HG02610 (cell line): ENCODE measurements around the gene CXCL16.
"Not testable (repeated sequence)": the region's sequence is repeated elsewhere in the genome, so short reads cannot be mapped to it uniquely, and the experiment has no call there.

ENCODE experiments used
- ATAC-seq: cut with Tn5 transposase; IDR thresholded peaks from one replicate; pipeline ENCODE4 v1.9.1; 2021; ENCODE audit warnings: mild to moderate bottlenecking, moderate library complexity; ENCODE audit not compliant: unreplicated experiment

CXCL16 gene

DNA sequence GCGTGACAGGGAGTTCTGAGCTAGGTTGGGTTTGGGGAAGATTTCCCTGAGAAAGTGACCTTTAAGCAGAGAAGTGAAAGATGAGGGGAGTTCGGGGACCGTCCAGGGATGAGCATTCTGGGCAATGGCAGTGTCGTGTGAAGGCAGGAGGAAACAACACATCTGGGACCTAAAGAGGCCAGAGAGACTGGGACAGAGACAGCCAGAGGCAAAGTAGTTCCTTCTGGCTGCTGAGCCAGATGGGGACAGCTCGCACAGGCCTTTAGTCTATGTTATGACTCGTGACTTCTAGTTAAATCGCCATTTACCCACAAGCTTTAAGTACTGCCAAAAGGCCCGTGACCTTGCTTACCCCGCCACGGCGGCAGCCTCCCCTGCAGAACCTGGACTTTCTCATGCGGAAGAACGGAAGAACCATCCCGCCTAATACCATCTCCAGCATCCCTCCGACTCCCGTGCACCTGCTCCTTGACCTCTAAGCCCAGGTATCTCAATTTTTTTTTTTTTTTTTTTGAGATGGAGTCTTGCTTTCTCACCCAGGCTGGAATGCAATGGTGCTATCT is 17.0 kb downstream of the CXCL16 start:
- no peak for ATAC-seq

GRCh38 chr17:4721203-4722135 is 18.3 kb downstream of the CXCL16 start:
- no peak for ATAC-seq

- no peak for ATAC-seq
Observed at GRCh38 chr17:4720787-4721186, 18.9 kb downstream of the CXCL16 start.

GRCh38 chr17:4719684-4720221 is 20.0 kb downstream of the CXCL16 start:
- ATAC-seq: no peak

GRCh38 chr17:4719146-4719545 is 20.6 kb downstream of the CXCL16 start:
- ATAC-seq: no peak

DNA sequence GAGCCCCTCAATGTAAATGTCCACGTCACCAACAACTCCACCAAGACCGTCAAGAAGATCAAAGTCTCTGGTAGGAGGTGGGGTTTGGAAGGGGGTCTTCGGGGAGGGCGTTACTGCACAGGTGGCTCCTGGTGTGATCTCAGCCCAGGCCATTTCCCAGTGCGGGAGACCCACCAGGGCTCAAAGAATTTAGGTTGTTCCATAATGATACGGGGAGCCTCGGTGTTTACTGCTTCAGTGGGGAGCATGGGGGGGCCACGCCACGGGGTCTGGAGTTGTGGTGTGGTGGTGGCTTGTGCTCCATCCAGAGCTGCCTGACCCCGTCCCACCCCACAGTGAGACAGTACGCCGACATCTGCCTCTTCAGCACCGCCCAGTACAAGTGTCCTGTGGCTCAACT is 21.5 kb downstream of the CXCL16 start:
- ATAC-seq: no peak

- no peak for ATAC-seq
Observed at GRCh38 chr17:4717791-4718190, 21.9 kb downstream of the CXCL16 start.

DNA sequence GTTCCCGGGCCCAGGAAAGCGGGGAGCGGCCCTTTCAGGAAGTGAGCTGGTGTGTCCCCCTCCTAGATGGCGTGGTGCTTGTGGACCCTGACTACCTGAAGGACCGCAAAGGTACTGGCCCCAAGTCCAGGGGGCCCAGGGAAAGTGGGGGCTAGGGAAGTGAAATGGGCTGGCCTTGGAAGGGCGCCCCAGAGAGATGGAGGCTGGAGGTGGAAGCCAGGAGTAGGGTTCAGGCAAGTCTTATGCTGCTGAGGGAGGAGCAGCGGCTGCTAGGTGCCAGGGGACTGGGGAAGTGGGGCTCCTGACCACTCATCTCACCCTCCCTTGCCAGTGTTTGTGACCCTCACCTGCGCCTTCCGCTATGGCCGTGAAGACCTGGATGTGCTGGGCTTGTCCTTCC is 23.6 kb downstream of the CXCL16 start:
- ATAC-seq: no peak

GRCh38 chr17:4715063-4715744 is 24.5 kb downstream of the CXCL16 start:
- no peak for ATAC-seq

GRCh38 chr17:4714340-4715062 is 25.2 kb downstream of the CXCL16 start:
- not testable (repeated sequence) for ATAC-seq

GRCh38 chr17:4712526-4712925 is 27.2 kb downstream of the CXCL16 start:
- no peak for ATAC-seq

DNA sequence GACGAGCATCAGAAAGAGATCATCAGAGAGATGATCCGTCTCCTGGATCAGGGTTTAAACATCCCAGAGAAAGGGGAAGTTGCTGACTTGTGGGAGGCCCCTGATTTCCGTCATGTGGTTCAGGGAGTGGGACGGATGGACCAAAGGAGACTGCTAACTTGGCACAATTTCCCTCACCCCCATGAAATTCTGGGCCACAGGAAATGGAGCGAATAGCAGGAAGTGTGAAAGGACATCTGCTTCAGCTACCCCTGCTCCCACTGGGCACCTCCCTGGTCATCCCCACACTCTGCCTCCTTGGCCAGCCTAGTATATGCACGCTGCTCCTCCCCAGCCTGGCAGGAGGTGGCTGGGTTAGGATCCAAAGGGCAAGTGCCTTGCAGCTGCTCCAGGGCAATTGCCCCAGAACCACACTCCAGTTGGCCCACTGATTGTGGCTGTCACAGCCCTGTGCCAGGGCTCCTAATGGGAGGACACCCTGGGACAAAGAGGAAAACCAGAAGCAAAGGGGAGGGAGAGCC is 28.0 kb downstream of the CXCL16 start:
- no peak for ATAC-seq

DNA sequence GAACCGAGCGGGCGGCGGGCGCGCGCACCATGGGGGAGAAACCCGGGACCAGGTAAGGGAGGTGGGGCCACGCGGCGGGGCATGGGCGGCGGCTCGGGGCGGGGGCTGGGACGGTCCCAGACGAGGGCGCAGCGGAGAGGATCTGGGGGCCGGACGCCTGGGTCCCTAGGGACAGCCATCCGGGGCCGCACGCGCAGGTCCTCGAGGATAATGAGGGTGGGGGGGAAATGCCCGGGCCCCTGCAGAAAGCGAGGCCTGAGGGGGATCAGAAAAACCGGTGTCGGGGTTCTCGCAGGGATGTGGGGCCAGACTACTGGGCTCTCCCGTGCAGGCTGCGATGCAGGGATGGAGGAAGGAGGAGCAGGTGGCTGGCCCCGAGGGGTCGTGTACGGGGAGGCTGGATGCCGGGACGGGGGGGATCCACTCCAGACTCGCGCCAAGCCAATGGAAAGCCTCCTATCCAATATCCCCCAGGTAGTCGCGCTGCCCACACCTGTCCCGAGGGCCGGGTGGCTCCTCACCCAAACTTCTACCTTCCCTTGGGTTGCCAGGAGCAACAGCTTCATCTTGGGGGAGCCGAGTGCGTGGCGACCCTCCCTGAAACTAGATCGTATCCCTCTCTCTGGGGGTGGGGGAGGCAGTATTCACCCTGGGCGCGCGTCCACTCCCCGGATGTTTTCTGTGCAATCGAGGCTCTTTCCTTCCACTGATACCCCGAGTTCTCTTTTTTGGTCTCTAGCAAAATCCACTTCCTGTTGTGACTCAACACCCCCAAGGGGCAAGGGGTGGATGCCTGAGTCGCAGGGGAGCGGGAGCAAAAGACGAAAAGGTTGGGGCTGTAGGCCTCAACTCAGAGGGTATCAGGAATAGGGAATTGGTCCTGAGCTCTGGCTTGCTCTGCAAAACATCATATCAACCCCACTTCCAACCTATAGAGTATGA is 28.8 kb downstream of the CXCL16 start:
- no peak for ATAC-seq

DNA sequence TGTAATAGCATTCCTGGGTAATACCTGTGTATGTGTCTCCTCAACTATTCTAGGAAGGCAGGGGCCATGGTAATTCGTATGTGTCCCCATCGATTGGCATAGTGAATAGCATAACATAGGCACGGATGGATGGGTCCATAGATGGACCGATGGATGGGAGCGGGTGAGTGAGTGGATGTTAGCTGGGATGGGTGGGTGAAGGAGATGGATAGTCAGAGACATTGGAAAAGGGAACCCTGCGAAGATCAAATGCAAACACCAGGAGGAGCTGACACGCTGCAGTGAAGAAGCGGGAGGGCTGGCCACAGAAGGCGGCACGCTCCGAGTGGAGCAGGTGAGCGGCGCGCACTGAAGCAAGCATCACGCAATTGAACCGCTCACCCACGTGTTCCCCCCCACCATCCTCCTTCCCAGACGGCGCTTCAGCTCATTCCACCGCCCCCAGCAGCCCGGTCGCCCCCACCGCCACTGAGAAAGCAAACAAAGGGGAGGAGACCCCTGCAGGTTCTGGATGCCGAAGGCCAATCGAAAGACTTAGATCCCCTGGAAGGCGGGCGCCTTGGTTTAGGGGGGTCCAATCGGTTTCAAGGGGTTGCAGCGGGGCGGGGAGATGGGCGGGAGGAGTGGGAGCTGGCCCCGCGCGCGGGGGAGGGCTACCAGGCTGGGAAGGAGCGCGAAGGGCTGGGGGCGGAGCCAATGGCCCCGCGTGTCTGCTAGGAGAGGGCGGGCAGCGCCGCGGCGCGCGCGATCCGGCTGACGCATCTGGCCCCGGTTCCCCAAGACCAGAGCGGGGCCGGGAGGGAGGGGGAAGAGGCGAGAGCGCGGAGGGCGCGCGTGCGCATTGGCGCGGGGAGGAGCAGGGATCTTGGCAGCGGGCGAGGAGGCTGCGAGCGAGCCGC is 29.7 kb downstream of the CXCL16 start, which contains the start of gene ARRB2:
Gene ARRB2 (plus strand): TSS at position 839 of the 899 bp plus-strand sequence. CDS start 90 bp downstream, outside the sequence.
- peak; percentile 84 for ATAC-seq

- no peak for ATAC-seq
Observed at GRCh38 chr17:4708436-4708835, 31.3 kb downstream of the CXCL16 start.

DNA sequence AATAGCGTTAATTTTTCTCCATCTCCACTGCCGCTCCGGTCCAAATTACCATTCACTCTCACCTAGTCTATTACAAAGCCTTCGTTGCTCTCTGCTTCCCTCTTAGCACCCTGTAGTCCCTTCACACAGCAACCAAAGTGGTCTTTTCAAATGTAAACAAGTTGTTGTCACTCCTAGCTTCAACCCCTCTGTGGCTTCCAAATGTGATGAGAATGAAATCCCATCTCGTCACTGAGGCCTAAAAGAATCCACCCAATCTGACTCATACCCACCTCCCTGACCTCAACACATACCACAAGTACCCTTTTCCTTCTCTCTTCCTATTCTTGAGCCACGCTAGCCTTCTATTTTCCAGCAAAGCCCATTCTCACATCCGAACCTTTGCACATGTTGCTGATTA is 33.6 kb downstream of the CXCL16 start:
- no peak for ATAC-seq

DNA sequence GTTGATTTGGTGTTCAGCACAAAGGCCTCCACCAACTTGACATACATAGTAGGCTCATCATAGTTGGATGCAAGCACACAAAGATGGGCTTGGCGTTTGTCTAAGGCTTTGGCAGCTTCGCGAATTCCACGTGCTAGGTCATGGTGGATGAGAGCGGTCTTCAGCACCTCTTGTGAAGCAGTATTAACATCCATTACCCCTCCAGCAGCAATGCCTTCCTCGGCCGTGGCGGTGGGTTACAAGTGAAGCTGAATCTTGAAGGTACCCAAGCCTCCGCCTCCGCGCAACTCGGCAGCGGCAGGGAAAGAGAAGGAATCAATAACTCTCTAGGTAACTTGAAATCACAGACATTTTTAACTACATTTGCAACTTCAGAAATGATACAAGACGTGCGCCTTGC is 34.7 kb downstream of the CXCL16 start:
- no peak for ATAC-seq

GRCh38 chr17:4704574-4704907 is 35.2 kb downstream of the CXCL16 start:
- ATAC-seq: not testable (repeated sequence)

GRCh38 chr17:4703330-4703691 is 36.4 kb downstream of the CXCL16 start:
- ATAC-seq: no peak
